Lower leg skin (tissue), 4 donors: ENCODE measurements around the gene CD93. TPM values are rescaled to one million over a fixed set of nuclear protein-coding genes. Genes with fewer than 3 reads are reported as not detected.

Experiments
- DNase-seq, 2 donors: peaks; one replicate each; pipeline ENCODE4 v3.0.0-alpha.2; 2019; ENCODE audit warnings: low spot score in 2 of 2
- H3K4me3 ChIP-seq: fragments of 200-600 bp; sonication (generic); 2 replicates; pipeline ENCODE4 v1.5.1; 2017; ENCODE audit warnings: mild to moderate bottlenecking, low read depth; ENCODE audit not compliant: poor library complexity, severe bottlenecking
- POLR2A ChIP-seq, 2 donors: fragments of 450-650 bp; IDR thresholded peaks; one replicate each; pipeline ENCODE4 v1.6.1; 2016 to 2017; ENCODE audit warnings: antibody characterized with exemption in 2 of 2, mild to moderate bottlenecking in 1 of 2, moderate library complexity in 1 of 2
- WGBS, 2 donors: methylation state at CpG; one replicate each; pipeline ENCODE4 v1.1.5; 2018; 5-methylcytosine and 5-hydroxymethylcytosine counted together
- intact Hi-C: fragments of 100-400 bp; cut with DNase I; formaldehyde crosslinking; loops from one replicate; pipeline ENCODE4 v1.15.0; 2023; ENCODE audit warnings: low total_unique reads
- total RNA-seq, 4 donors: library from RNA; depleted of rRNA; stranded (reverse); fragments of >200 nt; gene quantifications; one replicate each; pipeline ENCODE4 v1.1.0, GENCODE V29; 2016
- TF ChIP-seq, protein P1 (sequence below), 3 donors: fragments of 450-650 bp; IDR thresholded peaks; one replicate each; pipeline ENCODE4 v1.5.1; 2016; ENCODE audit warnings: antibody characterized with exemption in 3 of 3, mild to moderate bottlenecking in 3 of 3, moderate library complexity in 2 of 3

The CD93 gene
- total RNA-seq, 4 donors from 2014 or later = 12.6 to 44.3 (median 18.2) TPM

DNA sequence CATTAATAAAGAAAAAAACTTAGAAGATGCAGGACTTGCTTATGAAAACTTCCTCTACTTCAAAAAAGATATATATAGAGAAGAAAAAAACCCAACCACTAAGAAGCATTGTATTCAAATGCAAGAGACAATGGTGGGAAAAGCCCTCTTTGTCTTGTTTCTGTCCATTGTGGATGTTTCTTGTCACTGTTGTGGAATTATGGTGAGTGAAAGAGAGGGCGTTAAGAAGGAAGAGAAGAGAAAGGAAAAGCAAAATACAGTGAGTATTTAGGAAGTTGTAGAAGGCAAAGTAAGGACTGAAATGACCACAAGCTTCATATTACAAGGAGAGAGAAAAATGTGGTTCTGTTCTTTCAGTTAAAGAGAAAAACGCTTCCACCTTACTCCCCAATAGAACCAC, 22.5 kb downstream of the CD93 start:
- WGBS, 2 donors = 71 to 76% methylated on average over 2 of the region's 2 CpGs
- no peak for DNase-seq
- no peak overlapping the region for H3K4me3 ChIP-seq
- intact Hi-C loops = no loop called here
- TF ChIP-seq, protein P1, sequence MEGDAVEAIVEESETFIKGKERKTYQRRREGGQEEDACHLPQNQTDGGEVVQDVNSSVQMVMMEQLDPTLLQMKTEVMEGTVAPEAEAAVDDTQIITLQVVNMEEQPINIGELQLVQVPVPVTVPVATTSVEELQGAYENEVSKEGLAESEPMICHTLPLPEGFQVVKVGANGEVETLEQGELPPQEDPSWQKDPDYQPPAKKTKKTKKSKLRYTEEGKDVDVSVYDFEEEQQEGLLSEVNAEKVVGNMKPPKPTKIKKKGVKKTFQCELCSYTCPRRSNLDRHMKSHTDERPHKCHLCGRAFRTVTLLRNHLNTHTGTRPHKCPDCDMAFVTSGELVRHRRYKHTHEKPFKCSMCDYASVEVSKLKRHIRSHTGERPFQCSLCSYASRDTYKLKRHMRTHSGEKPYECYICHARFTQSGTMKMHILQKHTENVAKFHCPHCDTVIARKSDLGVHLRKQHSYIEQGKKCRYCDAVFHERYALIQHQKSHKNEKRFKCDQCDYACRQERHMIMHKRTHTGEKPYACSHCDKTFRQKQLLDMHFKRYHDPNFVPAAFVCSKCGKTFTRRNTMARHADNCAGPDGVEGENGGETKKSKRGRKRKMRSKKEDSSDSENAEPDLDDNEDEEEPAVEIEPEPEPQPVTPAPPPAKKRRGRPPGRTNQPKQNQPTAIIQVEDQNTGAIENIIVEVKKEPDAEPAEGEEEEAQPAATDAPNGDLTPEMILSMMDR (IDR thresholded peaks at IDR 0.05) = no peak
- TF ChIP-seq POLR2A (IDR thresholded peaks at IDR 0.05) = no peak

GRCh38 chr20:23063168-23063567, 23.0 kb downstream of the CD93 start:
- TF ChIP-seq POLR2A (IDR thresholded peaks at IDR 0.05) = no peak
- TF ChIP-seq, protein P1 (IDR thresholded peaks at IDR 0.05) = no peak
- DNase-seq = no peak
- WGBS, 2 donors = 81 to 84% methylated on average over 3 of the region's 3 CpGs
- intact Hi-C loops = no loop called here
- H3K4me3 ChIP-seq = no peak overlapping the region

- DNase-seq = no peak
- H3K4me3 ChIP-seq = no peak overlapping the region
- intact Hi-C loops = no loop called here
- TF ChIP-seq, protein P1 (IDR thresholded peaks at IDR 0.05) = no peak
- TF ChIP-seq POLR2A (IDR thresholded peaks at IDR 0.05) = no peak
Measured at GRCh38 chr20:23062632-23063031, 23.5 kb downstream of the CD93 start.

DNA sequence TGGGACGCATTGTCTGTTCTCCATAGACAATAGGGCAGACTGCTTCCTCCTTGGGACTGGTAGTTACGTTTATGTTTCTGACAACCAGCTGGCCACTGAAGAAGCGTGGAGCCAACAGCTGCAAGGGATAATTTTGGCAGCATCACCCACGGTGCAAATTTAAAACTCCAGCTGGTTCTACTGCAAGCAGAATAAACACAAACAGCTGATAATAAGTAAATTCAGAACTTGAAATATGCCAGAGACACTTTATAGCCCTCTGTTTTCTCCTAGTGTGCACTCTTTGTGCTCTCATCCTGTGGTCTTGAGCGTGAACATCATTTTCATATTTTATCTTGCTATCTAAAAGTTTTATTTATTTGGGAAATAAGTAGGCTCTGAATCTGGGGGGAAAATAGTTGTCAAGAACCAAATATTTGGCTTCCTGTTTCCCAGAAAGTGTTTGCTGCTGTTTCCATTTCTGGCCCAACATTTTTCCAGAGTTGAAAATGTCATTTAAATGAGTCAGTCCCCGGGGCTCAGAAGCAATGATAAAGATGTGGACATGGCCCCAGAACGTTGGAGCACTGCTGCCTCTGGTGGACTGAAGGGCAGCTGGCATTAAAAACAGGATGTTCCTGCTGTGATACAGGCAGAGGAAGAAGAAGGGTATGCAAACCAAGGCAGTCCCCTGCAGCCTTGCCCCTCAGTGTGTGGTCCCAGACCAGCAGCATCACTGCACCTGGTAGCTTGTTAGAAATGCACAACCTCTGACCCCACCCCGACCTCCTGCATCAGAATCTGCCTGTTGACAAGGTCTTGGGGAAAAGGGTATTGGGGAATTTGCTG, 24.2 kb downstream of the CD93 start:
- WGBS, 2 donors = 28 to 30% methylated on average over 8 of the region's 8 CpGs
- H3K4me3 ChIP-seq = no peak overlapping the region
- DNase-seq = no peak
- no peak for TF ChIP-seq POLR2A (IDR thresholded peaks at IDR 0.05)
- TF ChIP-seq, protein P1 (IDR thresholded peaks at IDR 0.05) = no peak
- intact Hi-C loops = no loop called here

DNA sequence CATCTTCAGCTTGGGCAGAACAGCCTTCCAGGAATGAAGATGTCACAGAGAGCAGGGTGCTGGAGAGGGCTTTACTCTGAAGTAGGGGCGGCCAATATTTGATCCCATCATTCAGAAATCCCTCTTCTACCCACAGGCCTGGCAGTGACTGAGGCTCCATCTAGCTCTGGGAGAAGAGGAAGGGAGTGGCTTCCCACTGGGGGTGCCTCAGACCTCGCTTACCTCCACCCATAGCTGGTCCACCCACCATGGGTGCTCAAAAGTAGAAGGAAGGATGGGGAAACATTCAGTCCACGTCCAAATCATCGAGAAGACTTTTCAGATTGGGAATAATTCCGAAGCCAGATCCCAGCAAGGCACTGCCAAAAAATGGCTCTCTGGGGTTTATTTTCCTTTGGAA, 24.9 kb downstream of the CD93 start:
- H3K4me3 ChIP-seq = no peak overlapping the region

More for the DNA sequence above, 24.9 kb downstream of the CD93 start:
- 62 to 68% methylated on average over 5 of the region's 5 CpGs for WGBS, 2 donors
- intact Hi-C loops = no loop called here
- TF ChIP-seq, protein P1 (IDR thresholded peaks at IDR 0.05) = no peak
- TF ChIP-seq POLR2A (IDR thresholded peaks at IDR 0.05) = no peak
- DNase-seq = no peak
